Measurements from ENCODE around the gene TMEM208. TPM values are rescaled to one million over a fixed set of nuclear protein-coding genes. Genes with fewer than 3 reads are reported as not detected.

Gene TMEM208
- total and polyA plus RNA-seq, 4 donors = 22.3 to 140 (median 70.2) TPM

- no peaks in the 10 kb centered on the region for H3K36me3 ChIP-seq (ENCODE audit: control insufficient read depth in 4 of 4, insufficient read depth in 3 of 4, low read depth in 1 of 4, low read length in 3 of 4)
- TF ChIP-seq RXRA (IDR thresholded peaks at IDR 0.05) (no peak), ZBTB33 (IDR thresholded peaks at IDR 0.05) (no peak), CTCF (IDR thresholded peaks at IDR 0.05; ENCODE audit: low read depth, low read length, missing input control) (no peak), JUND (IDR thresholded peaks at IDR 0.05) (no peak), GABPA (IDR thresholded peaks at IDR 0.05 in 1 of 2, conservative IDR thresholded peaks at IDR 0.05 in 1 of 2) (no peak), HNF4A (conservative IDR thresholded peaks at IDR 0.05) (no peak), HNF4G (IDR thresholded peaks at IDR 0.05) (no peak), NR2F2 (IDR thresholded peaks at IDR 0.05) (no peak)
- H3K9me3 ChIP-seq (ENCODE audit: control insufficient read depth in 4 of 4, low read length in 3 of 4) = no peaks in the 10 kb centered on the region
- no peak overlapping the region for H3K27ac ChIP-seq (ENCODE audit: low read depth in 1 of 2, low read length in 2 of 2)
- 84% methylated on average over 11 of the region's 11 CpGs for WGBS
- H3K4me3 ChIP-seq (ENCODE audit: low read depth in 1 of 3, low read length in 3 of 3) = no peak overlapping the region
- H3K9ac ChIP-seq (ENCODE audit: low read depth in 1 of 2, low read length in 2 of 2) = no peak overlapping the region
- DNase-seq (ENCODE audit: low spot score) = no peak
- H3K27me3 ChIP-seq (ENCODE audit: control insufficient read depth in 4 of 4, insufficient read depth in 4 of 4, low read length in 3 of 4) = no peaks in the 10 kb centered on the region
- no peaks in the 10 kb centered on the region for H3K4me1 ChIP-seq (ENCODE audit: control insufficient read depth in 4 of 4, insufficient read depth in 4 of 4, low read length in 3 of 4)
These were observed 31.4 kb downstream of the TMEM208 start for GRCh38 chr16:67258161-67258835.

- no peak for TF ChIP-seq ZBTB33 (IDR thresholded peaks at IDR 0.05)
- no peak for TF ChIP-seq MAX (IDR thresholded peaks at IDR 0.05)
- TF ChIP-seq RAD21 (IDR thresholded peaks at IDR 0.05) = no peak
- no peak for TF ChIP-seq YY1 (IDR thresholded peaks at IDR 0.05)
- TF ChIP-seq FOXA2 (IDR thresholded peaks at IDR 0.05) = no peak
- TF ChIP-seq EGR1 (IDR thresholded peaks at IDR 0.05; ENCODE audit: low read depth in 2 of 2) = no peak
- no peak for TF ChIP-seq SP1 (IDR thresholded peaks at IDR 0.05)
- TF ChIP-seq ATF3 (IDR thresholded peaks at IDR 0.05) = no peak
- no peak for TF ChIP-seq HNF4G (IDR thresholded peaks at IDR 0.05)
- no peak for TF ChIP-seq JUND (IDR thresholded peaks at IDR 0.05)
- TF ChIP-seq REST (IDR thresholded peaks at IDR 0.05) = no peak
- no peak for TF ChIP-seq GABPA (IDR thresholded peaks at IDR 0.05 in 1 of 2, conservative IDR thresholded peaks at IDR 0.05 in 1 of 2)
- no peak for TF ChIP-seq CTCF (IDR thresholded peaks at IDR 0.05; ENCODE audit: low read depth, low read length, missing input control)
- no peak for TF ChIP-seq RXRA (IDR thresholded peaks at IDR 0.05)
- TF ChIP-seq NR2F2 (IDR thresholded peaks at IDR 0.05) = no peak
- no peak for TF ChIP-seq TAF1 (conservative IDR thresholded peaks at IDR 0.05)
- TF ChIP-seq HNF4A (conservative IDR thresholded peaks at IDR 0.05) = no peak
- no peak overlapping the region for H3K27ac ChIP-seq (ENCODE audit: low read depth in 1 of 2, low read length in 2 of 2)
- H3K9ac ChIP-seq (ENCODE audit: low read depth in 1 of 2, low read length in 2 of 2) = no peak overlapping the region
- H3K9me3 ChIP-seq (ENCODE audit: control insufficient read depth in 4 of 4, low read length in 3 of 4) = no peaks in the 10 kb centered on the region
- no peaks in the 10 kb centered on the region for H3K27me3 ChIP-seq (ENCODE audit: control insufficient read depth in 4 of 4, insufficient read depth in 4 of 4, low read length in 3 of 4)
- no peaks in the 10 kb centered on the region for H3K4me1 ChIP-seq (ENCODE audit: control insufficient read depth in 4 of 4, insufficient read depth in 4 of 4, low read length in 3 of 4)
- WGBS = 94% methylated on average over 12 of the region's 12 CpGs
- H3K4me3 ChIP-seq (ENCODE audit: low read depth in 1 of 3, low read length in 3 of 3) = no peak overlapping the region
- DNase-seq (ENCODE audit: low spot score) = no peak
- H3K36me3 ChIP-seq (ENCODE audit: control insufficient read depth in 4 of 4, insufficient read depth in 3 of 4, low read depth in 1 of 4, low read length in 3 of 4) = no peaks in the 10 kb centered on the region
These were observed 32.8 kb downstream of the TMEM208 start for GRCh38 chr16:67259705-67260104.
